Panc1 (cell line): Measurements from ENCODE around the gene RALGPS1. TPM values are rescaled to one million over a fixed set of nuclear protein-coding genes. Genes with fewer than 3 reads are reported as not detected.

Experiments used
- ATAC-seq: fragments of 200-7000 bp; cut with Tn5 transposase; 2 replicates; pipeline ENCODE4 v1.9.1; 2020; ENCODE audit warnings: mild to moderate bottlenecking, moderate library complexity
- BruUV-seq: library from RNA; stranded (reverse); fragments of 400-500 nt; replicated peaks from 2 replicates; lab custom pipeline; 2021; lab: Mats Ljungman, UMichigan
- CTCF ChIA-PET: fragments of 300-600 bp; sonication (Branson Sonifier 250); formaldehyde crosslinking; loops from one replicate; lab custom pipeline; 2022; ENCODE audit warnings: antibody characterized with exemption; lab: Charles Lee
- POLR2A ChIA-PET: fragments of 300-600 bp; sonication (Branson Sonifier 250); formaldehyde crosslinking; loops from one replicate; lab custom pipeline; 2022; ENCODE audit warnings: antibody characterized with exemption; lab: Charles Lee
- DNase-seq: peaks from one replicate; pipeline ENCODE4 v3.0.0-alpha.2; 2010; ENCODE audit warnings: low read depth, low spot score
- H3K27ac ChIP-seq: 2 replicates; pipeline ENCODE4 v1.5.1; 2011; ENCODE audit warnings: mild to moderate bottlenecking, low read length, inconsistent platforms
- H3K27me3 ChIP-seq: fragments of 200-500 bp; sonication (Bioruptor generic); 2 replicates; pipeline ENCODE4 v1.6.0; 2014; ENCODE audit warnings: low read length, inconsistent platforms; ENCODE audit not compliant: control insufficient read depth, insufficient read depth
- H3K36me3 ChIP-seq: fragments of 200-500 bp; sonication (Bioruptor generic); 2 replicates; pipeline ENCODE4 v1.5.1; 2014; ENCODE audit warnings: inconsistent platforms, mild to moderate bottlenecking, low read length, moderate library complexity; ENCODE audit not compliant: control insufficient read depth, insufficient read depth
- H3K4me1 ChIP-seq: 2 replicates; pipeline ENCODE4 v1.5.1; 2011; ENCODE audit warnings: inconsistent platforms, mild to moderate bottlenecking, low read length, moderate library complexity; ENCODE audit not compliant: control insufficient read depth, insufficient read depth
- H3K4me3 ChIP-seq, 2 experiments: 2 replicates each; pipeline ENCODE4 v1.5.1; 2011 to 2012; ENCODE audit warnings: low read depth in 2 of 2, low read length in 2 of 2, mild to moderate bottlenecking in 2 of 2, inconsistent platforms in 1 of 2, moderate library complexity in 1 of 2
- H3K9me3 ChIP-seq: fragments of 200-500 bp; sonication (Bioruptor generic); 2 replicates; pipeline ENCODE4 v1.5.1; 2014; ENCODE audit warnings: low read depth, mild to moderate bottlenecking, inconsistent platforms, low read length, moderate library complexity; ENCODE audit not compliant: control insufficient read depth, insufficient read depth
- POLR2AphosphoS5 ChIP-seq: IDR thresholded peaks from 2 replicates; pipeline ENCODE4 v1.6.1; 2012; ENCODE audit warnings: mild to moderate bottlenecking, low read depth, low read length, moderate library complexity
- SIN3A ChIP-seq: IDR thresholded peaks from 2 replicates; pipeline ENCODE4 v1.6.1; 2012; ENCODE audit warnings: low read depth, mild to moderate bottlenecking, low read length, moderate library complexity, borderline replicate concordance; ENCODE audit not compliant: insufficient read depth
- TCF7L2 ChIP-seq: IDR thresholded peaks from 2 replicates; pipeline ENCODE4 v1.6.1; 2011; ENCODE audit warnings: mild to moderate bottlenecking, low read depth, low read length, inconsistent platforms
- in situ Hi-C: cut with HindIII; loops from 2 replicates; pipeline ENCODE4 v1.10.0; 2016; ENCODE audit warnings: low sequenced_read_pairs, low pct_unique_long_range_greater_than_20kb
- intact Hi-C: fragments of 100-400 bp; cut with micrococcal nuclease; formaldehyde crosslinking; loops from one replicate; pipeline ENCODE4 v1.10.0; 2022; ENCODE audit not compliant: unreplicated experiment
- total RNA-seq: library from RNA; stranded (reverse); gene quantifications from one replicate; pipeline ENCODE4 v1.2.1, GENCODE V29; 2021; ENCODE audit not compliant: unreplicated experiment
- TF ChIP-seq, protein P1 (sequence below), 2 experiments: IDR thresholded peaks; 2 replicates each; pipeline ENCODE4 v1.6.1; 2011 to 2012; ENCODE audit warnings: low read depth in 2 of 2, control low read depth in 1 of 2, low read length in 1 of 2, mild to moderate bottlenecking in 1 of 2, moderate library complexity in 1 of 2; ENCODE audit not compliant: insufficient read depth in 1 of 2
- TF ChIP-seq, protein P2 (sequence below): fragments of 450-650 bp; IDR thresholded peaks from 2 replicates; pipeline ENCODE4 v1.5.1; 2017; ENCODE audit warnings: mild to moderate bottlenecking

RALGPS1 gene
- total RNA-seq, 1 experiment from 2014 or later, result 7.2 TPM

DNA sequence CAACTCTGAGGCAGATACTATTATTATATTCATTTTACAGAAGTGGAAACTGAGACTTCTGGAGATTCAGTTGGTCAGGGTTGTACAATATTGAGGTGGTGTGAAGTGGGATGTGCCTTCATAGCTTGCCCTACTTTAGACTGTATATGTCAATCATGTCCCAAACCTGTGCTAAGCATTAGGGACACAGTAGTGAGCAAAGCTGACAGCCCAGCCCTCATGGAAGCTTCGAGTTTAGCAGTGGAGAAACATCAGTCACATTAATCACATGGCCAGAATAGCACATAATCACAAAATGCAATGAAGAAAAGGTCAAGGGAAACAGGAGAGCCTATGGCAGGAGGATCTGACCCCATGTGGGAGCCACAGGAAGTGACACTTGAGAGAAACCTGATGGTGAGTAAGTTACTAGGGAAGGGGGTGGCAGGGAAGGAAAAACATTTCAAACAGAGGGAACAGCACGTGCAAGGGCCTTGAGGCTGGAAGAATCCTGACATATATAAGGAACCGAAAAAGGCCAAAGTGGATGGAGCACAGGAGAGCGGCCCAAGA is 20.5 kb upstream of the RALGPS1 start:
- CTCF ChIA-PET, result interaction anchor here (0.6 kb wide), 1 partner anchor 300 kb away, joined by 3 read pairs; no protein-coding TSS in a partner anchor

DNA sequence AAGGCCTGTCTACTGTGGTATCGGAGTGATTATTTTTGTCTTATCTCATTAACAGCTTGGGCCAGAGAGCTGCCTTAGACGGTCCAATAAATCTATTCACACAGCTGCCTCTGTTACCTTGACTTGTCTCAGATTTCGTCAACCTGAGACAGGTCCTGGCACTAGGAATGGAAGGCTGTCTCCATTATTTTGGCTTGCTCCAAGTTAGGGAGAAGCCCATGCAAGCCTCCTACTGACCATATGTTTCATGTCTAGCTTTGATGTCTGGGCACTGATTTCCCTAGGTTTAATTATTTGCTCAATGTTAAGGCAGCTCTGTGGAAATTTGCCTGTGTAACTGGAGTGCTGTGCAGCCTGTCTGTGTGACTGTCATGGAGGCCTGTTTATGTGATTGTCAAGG is 12.4 kb upstream of the RALGPS1 start:
- no peak for TF ChIP-seq SIN3A
- TF ChIP-seq, protein P1, sequence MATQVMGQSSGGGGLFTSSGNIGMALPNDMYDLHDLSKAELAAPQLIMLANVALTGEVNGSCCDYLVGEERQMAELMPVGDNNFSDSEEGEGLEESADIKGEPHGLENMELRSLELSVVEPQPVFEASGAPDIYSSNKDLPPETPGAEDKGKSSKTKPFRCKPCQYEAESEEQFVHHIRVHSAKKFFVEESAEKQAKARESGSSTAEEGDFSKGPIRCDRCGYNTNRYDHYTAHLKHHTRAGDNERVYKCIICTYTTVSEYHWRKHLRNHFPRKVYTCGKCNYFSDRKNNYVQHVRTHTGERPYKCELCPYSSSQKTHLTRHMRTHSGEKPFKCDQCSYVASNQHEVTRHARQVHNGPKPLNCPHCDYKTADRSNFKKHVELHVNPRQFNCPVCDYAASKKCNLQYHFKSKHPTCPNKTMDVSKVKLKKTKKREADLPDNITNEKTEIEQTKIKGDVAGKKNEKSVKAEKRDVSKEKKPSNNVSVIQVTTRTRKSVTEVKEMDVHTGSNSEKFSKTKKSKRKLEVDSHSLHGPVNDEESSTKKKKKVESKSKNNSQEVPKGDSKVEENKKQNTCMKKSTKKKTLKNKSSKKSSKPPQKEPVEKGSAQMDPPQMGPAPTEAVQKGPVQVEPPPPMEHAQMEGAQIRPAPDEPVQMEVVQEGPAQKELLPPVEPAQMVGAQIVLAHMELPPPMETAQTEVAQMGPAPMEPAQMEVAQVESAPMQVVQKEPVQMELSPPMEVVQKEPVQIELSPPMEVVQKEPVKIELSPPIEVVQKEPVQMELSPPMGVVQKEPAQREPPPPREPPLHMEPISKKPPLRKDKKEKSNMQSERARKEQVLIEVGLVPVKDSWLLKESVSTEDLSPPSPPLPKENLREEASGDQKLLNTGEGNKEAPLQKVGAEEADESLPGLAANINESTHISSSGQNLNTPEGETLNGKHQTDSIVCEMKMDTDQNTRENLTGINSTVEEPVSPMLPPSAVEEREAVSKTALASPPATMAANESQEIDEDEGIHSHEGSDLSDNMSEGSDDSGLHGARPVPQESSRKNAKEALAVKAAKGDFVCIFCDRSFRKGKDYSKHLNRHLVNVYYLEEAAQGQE (IDR thresholded peaks at IDR 0.05; ENCODE audit: insufficient read depth in 1 of 2, low read depth in 2 of 2, low read length in 1 of 2), result no peak
- TF ChIP-seq, protein P2, sequence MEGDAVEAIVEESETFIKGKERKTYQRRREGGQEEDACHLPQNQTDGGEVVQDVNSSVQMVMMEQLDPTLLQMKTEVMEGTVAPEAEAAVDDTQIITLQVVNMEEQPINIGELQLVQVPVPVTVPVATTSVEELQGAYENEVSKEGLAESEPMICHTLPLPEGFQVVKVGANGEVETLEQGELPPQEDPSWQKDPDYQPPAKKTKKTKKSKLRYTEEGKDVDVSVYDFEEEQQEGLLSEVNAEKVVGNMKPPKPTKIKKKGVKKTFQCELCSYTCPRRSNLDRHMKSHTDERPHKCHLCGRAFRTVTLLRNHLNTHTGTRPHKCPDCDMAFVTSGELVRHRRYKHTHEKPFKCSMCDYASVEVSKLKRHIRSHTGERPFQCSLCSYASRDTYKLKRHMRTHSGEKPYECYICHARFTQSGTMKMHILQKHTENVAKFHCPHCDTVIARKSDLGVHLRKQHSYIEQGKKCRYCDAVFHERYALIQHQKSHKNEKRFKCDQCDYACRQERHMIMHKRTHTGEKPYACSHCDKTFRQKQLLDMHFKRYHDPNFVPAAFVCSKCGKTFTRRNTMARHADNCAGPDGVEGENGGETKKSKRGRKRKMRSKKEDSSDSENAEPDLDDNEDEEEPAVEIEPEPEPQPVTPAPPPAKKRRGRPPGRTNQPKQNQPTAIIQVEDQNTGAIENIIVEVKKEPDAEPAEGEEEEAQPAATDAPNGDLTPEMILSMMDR, result no peak
- TF ChIP-seq POLR2AphosphoS5, result no peak
- TF ChIP-seq TCF7L2, result no peak
- POLR2A ChIA-PET, result no interaction called here

More for the DNA sequence above, 20.5 kb upstream of the RALGPS1 start:
- H3K4me3 ChIP-seq, result no peak overlapping the region
- no peak overlapping the region for H3K27ac ChIP-seq
- in situ Hi-C loops, result no loop called here
- no peaks in the 10 kb centered on the region for H3K27me3 ChIP-seq
- no peaks in the 10 kb centered on the region for H3K4me1 ChIP-seq
- no peaks in the 10 kb centered on the region for H3K9me3 ChIP-seq
- TF ChIP-seq, protein P1 (IDR thresholded peaks at IDR 0.05; ENCODE audit: insufficient read depth in 1 of 2, low read depth in 2 of 2, low read length in 1 of 2), result no peak
- TF ChIP-seq POLR2AphosphoS5, result no peak
- TF ChIP-seq TCF7L2, result no peak
- TF ChIP-seq SIN3A, result no peak
- TF ChIP-seq, protein P2, result no peak
- BruUV-seq, result no TSS peak
- POLR2A ChIA-PET, result no interaction called here
- no peaks in the 10 kb centered on the region for H3K36me3 ChIP-seq
- intact Hi-C loops, result no loop called here
- ATAC-seq, result no peak
- DNase-seq, result no peak

More for the DNA sequence above, 12.4 kb upstream of the RALGPS1 start:
- DNase-seq, result no peak
- intact Hi-C loops (no loop called here), in situ Hi-C loops (no loop called here)
- no peak for ATAC-seq
- H3K36me3 ChIP-seq, result no peaks in the 10 kb centered on the region
- no TSS peak for BruUV-seq
- CTCF ChIA-PET, result no interaction called here
- no peak overlapping the region for H3K4me3 ChIP-seq
- H3K9me3 ChIP-seq, result no peaks in the 10 kb centered on the region
- H3K27me3 ChIP-seq, result no peaks in the 10 kb centered on the region
- no peak overlapping the region for H3K27ac ChIP-seq
- no peaks in the 10 kb centered on the region for H3K4me1 ChIP-seq
